Activated T-helper 1 cell treated with Interleukin-2 at 50 U/mL for 16 hours (primary cell): ENCODE results near the gene INTS1.

Experiments used
- DNase-seq: peaks from one replicate; pipeline ENCODE4 v3.0.0-alpha.2; 2020; ENCODE audit warnings: low read depth

INTS1 gene

DNA sequence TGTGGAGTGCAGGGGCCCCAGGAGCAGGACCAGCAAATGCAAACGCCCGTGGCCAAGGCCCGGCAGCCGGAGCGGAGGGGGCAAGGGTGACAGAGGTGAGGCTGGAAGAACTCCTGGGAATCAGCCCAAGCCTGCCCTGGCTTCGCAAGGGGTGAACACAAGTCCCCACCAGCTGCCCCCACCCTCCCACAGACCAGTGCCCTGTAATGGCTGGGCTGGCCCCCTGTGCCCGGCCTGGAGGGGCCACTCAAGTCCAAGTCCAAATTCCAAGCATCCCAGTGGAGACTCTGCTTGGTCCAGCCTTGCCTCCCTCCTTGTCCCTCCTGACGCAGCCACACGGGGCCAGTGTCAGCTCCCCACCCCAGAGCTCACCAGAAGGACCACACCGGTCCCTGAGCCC is 73.0 kb downstream of the INTS1 start:
- DNase-seq: no peak

DNA sequence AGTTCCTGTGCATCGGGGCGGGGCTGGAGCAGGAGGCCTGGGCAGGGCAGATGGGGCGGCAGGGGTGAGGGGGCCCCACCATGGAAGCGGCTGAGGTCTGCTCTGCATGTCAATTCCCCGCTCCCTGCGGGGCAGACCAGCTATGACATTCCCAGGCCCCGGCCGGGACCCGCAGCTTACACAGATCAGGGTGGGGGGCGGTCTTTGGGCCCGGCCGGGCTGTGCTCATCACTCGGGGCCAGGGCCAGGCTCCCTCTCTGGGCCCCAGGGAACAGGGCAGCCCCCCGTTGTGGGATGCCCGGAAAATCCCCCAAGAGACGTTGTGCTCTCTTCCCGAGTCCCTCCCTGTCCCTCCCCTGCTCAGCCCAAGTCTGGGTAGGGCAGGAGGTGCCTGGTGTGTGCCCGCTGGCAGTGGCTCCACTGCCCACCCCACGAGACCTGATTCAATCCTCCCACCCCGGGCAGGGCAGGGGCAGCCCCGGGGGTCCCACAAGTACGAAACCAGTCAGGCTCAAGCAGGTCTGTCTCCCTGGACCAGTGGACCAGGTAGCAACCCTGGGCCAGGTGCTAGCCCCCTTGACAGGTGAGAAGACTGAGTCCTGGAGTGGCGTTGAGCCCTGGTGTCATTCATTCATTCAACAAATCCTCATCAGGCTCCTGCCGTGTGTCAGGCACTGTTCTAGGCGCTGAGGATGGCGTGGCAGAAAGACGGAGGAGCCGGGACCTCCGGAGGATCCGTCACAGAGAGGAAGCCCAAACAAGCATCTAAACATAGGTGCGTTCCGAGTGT is 73.9 kb downstream of the INTS1 start:
- DNase-seq: no peak

DNA sequence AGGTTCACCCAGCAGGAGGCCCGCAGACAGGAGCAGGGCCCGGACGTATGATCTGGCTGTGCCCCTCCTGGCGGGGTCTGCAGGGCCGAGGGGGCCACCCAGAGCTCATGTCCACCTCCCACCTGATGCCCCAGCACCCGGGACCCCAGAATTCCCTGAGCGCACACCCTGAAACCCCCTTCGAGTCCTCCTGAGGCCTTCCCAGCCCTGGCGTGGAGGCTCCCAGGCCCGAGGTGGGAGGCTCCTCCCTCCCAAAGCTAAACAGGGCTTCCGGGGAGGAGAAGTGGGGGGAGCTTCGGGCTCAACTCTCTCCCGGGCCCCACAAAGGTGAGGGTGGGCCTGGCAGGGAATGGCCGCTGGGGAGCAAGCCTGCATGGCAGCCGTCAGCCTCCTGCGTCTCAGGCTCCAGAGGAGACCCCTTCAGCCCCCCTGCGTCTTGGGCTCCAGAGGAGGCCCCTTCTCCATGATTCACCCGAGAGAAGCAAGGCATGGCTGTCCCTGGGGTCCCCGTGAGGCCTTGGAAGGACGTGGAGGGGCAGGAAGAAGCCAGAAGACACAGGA is 75.2 kb downstream of the INTS1 start:
- DNase-seq: no peak

DNA sequence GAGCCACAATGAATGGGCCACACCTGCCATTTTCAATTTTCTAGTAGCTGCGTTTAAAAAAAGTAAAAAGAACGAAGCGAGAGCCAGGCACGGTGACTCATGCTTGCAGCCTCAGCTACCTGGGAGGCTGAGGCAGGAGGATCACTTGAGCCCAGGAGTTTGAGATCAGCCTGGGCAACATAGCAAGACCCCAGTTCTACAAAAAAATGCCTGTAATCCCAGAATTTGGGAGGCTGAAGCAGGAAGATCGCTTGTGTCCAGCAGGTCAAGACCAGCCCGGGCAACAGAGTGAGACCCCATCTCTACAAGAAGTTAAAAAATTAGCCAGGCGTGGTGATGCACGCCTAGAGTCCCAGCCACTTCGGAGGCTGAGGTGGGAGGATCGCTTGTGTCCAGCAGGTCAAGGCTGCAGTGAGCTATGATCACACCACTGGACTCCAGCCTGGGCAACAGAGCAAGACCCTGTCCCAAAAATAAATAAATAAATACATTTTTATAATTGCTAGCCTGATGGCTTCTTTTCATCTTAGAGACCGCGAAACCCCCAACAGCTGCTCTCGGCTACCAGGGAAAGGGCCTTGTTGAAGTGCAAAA is 77.0 kb downstream of the INTS1 start:
- DNase-seq: no peak

DNA sequence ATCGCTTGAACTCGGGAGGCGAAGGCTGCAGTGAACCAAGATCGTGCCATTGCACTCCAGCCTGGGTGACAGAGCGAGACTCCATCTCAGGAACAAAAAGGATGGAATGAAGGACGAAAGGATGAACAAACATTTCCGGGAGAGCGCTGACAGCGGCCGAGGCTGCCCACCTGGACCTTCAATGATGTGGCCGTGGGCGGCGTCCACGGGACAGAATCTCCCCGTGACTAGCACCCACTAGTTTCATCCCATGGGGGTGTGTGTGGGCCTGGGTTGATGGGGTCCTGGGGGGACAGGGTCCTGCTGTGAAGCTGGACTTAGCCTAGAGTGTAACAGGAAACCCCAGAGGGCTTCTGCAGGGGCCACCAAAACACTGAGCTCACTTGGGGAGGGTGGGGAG is 77.7 kb downstream of the INTS1 start:
- no peak for DNase-seq

DNA sequence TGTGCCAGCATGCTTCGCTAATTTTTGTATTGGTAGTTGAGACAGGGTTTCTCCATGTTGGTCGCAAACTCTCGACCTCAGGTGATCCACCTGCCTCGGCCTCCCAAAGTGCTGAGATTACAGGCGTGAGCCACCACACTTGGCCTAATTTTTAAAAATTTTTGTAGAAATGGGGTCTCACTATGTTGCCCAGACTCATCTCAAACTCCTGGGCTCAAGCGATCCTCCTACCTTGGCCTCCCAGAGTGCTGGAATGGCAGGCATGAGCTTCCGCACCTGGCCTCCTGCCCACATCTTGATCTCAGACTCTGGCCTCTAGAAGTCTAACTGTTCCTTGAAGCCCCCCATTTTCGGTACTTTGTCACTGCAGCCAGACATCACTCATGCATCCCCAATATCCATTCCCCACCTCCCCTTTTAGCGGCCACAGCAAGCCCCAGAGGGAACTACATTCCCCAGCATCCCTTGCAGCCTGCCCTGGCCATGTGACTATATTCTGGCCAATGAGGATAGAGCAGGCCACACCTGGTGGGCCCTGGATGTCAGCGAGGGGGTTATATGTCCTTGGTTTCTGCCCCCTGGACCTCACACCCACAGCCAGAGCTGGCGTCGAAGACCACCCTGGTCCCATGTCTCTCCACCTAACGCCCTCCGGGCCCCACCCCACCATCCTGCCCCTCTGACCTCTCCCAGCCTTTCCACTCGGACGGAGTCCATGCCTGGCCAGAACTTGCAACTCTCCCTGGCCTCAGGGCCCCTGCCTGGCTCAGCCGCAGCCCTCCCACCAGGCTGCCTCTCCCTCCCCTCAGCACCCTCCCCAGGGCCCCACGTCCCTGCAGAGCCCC is 78.7 kb downstream of the INTS1 start:
- DNase-seq: no peak

DNA sequence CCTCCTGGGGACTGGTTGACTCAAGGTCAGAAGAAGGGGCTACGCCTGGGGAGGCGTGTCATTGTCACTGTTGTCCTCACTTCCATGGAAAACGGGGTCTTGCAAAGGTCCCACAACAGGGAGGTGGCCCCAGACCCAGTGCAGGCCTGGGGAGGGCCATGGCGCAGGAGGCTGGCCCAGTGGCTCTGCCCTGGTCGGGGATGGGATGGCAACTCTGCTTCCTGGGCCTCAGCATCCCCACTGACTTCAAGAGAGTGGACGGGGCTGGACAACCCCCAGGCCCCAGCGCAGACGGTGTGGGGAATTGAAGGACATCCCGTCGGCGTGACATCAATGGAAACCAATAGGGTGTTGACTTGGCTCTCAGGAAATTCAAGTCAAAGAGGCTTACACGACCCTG is 80.1 kb downstream of the INTS1 start:
- DNase-seq: no peak

DNA sequence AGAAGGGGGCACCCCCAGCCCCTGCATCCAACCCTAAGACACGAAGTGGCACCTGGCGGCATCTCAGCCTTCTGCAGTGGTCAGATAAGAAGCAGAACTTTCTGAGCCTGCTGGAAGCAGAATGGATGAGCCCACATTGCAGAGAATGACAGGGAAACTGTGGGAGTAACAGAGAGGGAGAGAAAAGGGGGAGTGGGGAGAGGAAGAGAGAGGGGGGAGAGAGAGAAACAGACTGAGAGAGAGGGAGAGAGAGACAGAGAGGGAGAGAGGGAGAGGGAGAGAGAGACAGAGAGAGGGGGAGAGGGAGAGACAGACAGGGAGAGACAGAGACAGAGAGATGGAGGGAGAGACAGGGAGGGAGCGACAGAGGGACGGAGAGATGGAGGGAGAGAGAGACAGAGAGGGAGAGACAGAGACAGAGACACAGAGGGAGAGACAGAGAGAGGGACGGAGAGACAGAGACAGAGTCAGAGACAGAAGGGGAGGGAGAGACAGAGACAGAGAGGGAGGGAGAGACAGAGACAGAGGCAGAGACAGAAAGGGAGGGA is 80.9 kb downstream of the INTS1 start:
- DNase-seq: no peak

DNA sequence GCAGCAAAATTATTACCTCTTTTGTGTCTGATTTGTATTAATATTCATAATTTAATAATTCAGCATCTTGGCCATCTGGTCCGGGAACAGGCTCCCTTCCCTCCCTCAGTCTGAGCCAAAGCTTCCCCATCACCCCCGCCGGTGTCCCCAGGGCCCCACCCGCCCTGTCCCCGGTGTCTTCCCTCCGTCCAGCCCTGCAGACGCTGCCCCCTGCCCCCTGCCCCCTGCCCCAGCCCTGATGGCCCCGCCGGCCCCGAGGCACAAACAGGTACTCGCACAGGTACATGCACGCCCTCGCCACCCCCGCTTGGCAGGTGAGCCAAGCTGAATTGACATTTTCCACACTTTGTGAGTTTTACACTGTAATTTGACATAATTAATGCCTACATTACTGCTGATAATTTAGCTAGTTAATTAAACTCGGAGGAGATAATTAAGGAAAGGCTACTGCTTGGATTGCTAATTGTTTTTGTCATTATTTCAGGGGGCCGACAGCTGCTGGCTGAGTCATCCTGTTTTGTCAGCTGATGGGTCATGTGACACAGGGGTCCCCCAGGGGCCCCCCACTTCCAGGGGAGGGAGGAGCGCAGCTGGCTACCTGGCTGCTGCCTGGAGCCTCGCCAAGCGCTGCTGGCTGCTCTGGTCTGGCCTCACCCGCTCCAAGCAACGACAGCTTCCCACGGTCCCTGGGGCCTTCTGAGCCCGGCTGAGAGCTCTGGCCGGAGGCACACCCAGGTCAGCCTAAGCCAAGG is 81.5 kb downstream of the INTS1 start:
- DNase-seq: no peak

DNA sequence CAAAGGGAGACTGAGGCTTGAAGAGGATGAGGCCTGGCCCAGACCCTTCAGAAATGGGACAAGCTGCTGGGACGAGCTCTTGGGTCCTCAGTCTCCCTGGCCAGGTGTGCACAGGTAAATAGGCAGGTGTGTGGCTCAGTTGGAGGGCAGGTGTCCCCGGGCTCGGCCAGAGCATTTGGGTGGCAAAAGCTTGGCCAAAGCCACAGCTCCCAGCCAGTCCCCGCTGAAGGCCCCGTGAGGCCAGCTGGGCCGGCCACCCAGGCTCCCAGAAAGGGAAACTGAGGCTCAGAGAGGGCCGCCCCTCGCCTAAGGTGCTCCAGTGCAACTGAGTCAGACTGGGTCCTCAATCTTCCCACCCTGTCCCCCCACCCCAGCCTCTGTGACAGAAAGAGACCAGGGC is 82.2 kb downstream of the INTS1 start:
- DNase-seq: no peak

DNA sequence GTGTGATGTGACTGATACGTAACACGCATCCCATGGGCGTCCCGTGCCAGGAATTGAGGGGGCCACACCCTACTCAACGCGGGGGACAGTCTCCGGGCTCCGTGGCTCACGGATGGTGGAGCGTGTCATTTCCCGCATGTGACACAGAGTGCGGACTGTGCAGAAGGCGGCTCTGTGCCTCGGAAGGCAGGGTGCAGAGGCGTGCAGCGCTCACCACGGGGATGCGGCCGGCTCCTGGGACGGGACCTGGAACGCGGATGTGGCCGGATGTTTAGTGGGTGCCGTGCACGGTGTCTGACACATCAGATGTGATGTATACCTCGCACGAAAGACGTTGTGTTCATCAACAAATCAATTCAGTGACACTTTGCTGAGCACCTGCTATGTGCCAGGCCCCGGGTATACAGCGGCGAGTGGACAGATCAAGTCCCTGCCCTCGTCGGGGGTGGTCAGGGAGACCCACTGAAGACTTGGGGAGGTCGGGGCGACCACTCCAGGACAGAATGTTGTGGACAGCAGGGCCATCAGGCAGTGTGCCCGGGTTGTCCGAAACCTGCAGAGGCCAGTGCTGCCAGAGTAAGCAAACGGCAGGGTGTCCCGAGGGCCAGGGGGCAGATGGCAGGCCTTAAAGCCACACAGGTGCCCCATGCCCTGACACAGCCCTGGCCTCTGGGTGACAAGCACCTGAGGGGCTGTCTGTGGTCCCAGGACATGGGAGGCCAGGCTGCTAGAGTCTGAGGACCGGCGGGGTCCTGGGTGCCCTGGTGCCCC is 83.0 kb downstream of the INTS1 start:
- no peak for DNase-seq
